Mesothelial cell of epicardium (in vitro differentiated cells): Measurements from ENCODE around the gene HBP1. TPM values are rescaled to one million over a fixed set of nuclear protein-coding genes. Genes with fewer than 3 reads are reported as not detected.
"Not testable (repeated sequence)": the region's sequence is repeated elsewhere in the genome, so short reads cannot be mapped to it uniquely, and the experiment has no call there.

Experiments used
- DNase-seq, 2 experiments: peaks; one replicate each; pipeline ENCODE4 v3.0.0; 2021; ENCODE audit warnings: low spot score in 2 of 2; ENCODE audit not compliant: unreplicated experiment in 2 of 2
- H3K27ac Mint-ChIP-seq: 2 replicates; pipeline ENCODE4 v1.8.0; 2021; ENCODE audit warnings: mixed read lengths
- H3K27me3 Mint-ChIP-seq: 2 replicates; pipeline ENCODE4 v1.8.0; 2021; ENCODE audit warnings: low read depth, mixed read lengths
- H3K36me3 Mint-ChIP-seq: 2 replicates; pipeline ENCODE4 v1.8.0; 2021; ENCODE audit warnings: mixed read lengths
- H3K4me1 Mint-ChIP-seq: 2 replicates; pipeline ENCODE4 v1.8.0; 2021; ENCODE audit warnings: mixed read lengths
- H3K4me3 Mint-ChIP-seq: 2 replicates; pipeline ENCODE4 v1.8.0; 2021; ENCODE audit warnings: mild to moderate bottlenecking, moderate library complexity, mixed read lengths
- H3K9me3 Mint-ChIP-seq: 2 replicates; pipeline ENCODE4 v1.8.0; 2021; ENCODE audit warnings: mixed read lengths
- total RNA-seq: library from RNA; stranded (reverse); gene quantifications from 3 replicates; pipeline ENCODE4 v1.2.1, GENCODE V29; 2021
- TF ChIP-seq, protein P1 (sequence below): fragments of 200-600 bp; sonication (generic); IDR thresholded peaks from one replicate; pipeline ENCODE4 v1.5.0; 2021; ENCODE audit warnings: antibody characterized with exemption; ENCODE audit not compliant: unreplicated experiment

The HBP1 gene
- total RNA-seq, 1 donor from 2014 or later, result 76.0 TPM

DNA sequence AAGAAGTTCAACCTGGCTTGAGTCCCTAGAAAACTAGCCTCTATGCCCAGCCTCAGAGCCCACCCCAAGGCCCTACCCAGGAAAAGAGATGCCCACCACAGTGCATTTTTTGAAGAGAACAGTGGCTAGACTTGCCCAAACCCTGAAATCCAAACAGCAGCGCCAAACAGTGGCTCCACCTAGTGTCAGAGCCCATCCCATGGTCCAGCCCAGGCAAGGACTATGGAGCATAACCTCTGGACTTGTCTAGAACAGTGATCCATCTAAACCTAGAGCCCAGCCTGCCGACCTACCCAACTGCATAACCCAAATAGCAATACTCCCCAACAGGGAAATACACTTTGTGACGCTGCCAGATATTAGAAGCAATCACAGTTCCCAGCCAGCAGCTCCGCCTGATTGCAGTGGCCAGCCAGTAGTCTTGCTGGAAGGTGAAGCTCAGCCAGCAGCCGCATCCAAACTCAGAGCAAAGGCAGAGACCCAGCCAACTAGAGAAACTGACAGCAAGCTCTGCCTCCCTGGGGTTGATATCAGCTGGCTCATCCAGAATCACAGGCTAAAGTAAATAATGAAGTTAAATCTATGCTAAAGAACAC lies 44.5 kb downstream of the HBP1 start:
- Mint-ChIP-seq H3K4me3 (no peak overlapping the region), H3K27me3 (no peaks in the 10 kb centered on the region), H3K36me3 (peaks cover 26% of the 10 kb centered on the region), H3K9me3 (peaks cover 13% of the 10 kb centered on the region), H3K27ac (no peak overlapping the region), H3K4me1 (peaks cover 2% of the 10 kb centered on the region)
- no peak for DNase-seq
- TF ChIP-seq, protein P1, sequence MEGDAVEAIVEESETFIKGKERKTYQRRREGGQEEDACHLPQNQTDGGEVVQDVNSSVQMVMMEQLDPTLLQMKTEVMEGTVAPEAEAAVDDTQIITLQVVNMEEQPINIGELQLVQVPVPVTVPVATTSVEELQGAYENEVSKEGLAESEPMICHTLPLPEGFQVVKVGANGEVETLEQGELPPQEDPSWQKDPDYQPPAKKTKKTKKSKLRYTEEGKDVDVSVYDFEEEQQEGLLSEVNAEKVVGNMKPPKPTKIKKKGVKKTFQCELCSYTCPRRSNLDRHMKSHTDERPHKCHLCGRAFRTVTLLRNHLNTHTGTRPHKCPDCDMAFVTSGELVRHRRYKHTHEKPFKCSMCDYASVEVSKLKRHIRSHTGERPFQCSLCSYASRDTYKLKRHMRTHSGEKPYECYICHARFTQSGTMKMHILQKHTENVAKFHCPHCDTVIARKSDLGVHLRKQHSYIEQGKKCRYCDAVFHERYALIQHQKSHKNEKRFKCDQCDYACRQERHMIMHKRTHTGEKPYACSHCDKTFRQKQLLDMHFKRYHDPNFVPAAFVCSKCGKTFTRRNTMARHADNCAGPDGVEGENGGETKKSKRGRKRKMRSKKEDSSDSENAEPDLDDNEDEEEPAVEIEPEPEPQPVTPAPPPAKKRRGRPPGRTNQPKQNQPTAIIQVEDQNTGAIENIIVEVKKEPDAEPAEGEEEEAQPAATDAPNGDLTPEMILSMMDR, result no peak

DNA sequence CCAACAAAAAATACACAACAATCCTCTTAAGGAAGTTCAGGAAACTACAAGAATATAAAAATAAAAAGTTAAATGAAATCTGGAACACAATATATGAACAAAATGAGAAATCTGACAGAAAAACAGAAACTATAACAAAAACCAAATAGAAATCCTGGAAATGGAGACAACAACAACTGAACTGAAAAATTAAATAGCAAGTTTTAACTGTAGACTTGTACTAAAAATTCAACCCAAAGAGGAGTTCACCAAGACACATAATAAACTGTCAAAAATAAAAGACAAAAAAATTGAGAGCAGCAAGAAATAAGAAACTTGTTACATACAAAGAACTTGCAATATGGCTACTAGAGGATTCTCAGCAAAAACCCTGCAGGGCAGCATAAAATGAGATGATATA lies 45.1 kb downstream of the HBP1 start:
- TF ChIP-seq, protein P1, result no peak
- no peak for DNase-seq
- Mint-ChIP-seq H3K27ac (no peak overlapping the region), H3K9me3 (peaks cover 17% of the 10 kb centered on the region), H3K36me3 (peaks cover 26% of the 10 kb centered on the region), H3K4me3 (no peak overlapping the region), H3K4me1 (peaks cover 2% of the 10 kb centered on the region), H3K27me3 (no peaks in the 10 kb centered on the region)

DNA sequence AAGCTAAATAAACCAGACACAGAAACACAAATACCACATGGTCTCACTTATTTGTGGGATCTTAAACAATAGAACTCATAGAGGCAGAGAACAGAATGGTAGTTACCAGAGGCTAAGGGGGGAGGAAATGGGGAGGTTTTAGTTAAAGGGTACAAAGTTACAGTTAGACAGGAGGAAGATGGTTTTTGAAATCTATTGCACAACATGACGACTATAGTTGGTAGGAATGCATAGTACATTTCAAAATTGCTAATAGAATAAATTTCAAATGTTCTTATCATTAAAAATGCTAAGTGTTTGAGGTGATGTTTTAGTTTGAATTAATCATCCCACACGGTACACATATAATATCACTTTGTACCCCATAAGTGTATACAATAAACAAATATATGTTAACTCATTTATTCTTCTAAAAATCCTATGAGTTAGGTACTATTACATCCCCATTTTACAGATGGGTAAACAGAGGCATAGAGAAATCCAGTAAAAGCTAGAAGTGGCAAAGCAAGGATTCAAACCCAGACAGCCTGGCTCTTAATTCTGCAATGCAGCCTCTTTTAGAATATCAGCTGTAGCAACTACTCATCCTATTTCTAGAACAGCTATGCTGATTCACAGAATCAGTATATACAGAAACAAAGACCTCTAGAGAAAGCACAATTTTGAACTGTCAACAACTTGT lies 50.9 kb downstream of the HBP1 start:
- Mint-ChIP-seq H3K27me3 (no peaks in the 10 kb centered on the region), H3K9me3 (peaks cover 13% of the 10 kb centered on the region), H3K36me3 (peaks cover 11% of the 10 kb centered on the region), H3K27ac (no peak overlapping the region), H3K4me1 (no peaks in the 10 kb centered on the region), H3K4me3 (no peak overlapping the region)
- no peak for DNase-seq
- TF ChIP-seq, protein P1, result no peak

DNA sequence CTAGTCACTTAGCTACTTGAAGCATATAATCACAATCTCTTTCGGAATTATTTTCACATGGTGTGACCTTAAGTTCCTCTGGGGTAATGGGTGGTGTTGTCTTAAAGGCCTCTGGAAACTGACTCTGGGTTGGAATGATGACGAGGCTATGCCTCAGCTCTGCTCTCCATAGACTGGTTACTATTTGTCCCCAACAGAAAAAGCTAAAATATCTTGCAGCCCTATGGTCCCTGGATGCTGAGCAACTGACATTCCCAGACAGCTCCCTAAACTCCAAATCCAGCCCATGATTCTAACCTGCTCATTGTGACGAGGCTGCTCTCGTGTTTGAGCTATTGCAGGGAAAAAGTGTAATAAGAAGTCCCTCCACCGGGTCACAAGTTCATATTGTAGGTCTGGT lies 51.6 kb downstream of the HBP1 start:
- peaks cover 8% of the 10 kb centered on the region for H3K36me3 Mint-ChIP-seq
- TF ChIP-seq, protein P1, result no peak
- no peak overlapping the region for H3K27ac Mint-ChIP-seq
- no peak for DNase-seq
- H3K4me3 Mint-ChIP-seq, result no peak overlapping the region
- H3K27me3 Mint-ChIP-seq, result no peaks in the 10 kb centered on the region
- H3K9me3 Mint-ChIP-seq, result peaks cover 8% of the 10 kb centered on the region
- H3K4me1 Mint-ChIP-seq, result no peaks in the 10 kb centered on the region

DNA sequence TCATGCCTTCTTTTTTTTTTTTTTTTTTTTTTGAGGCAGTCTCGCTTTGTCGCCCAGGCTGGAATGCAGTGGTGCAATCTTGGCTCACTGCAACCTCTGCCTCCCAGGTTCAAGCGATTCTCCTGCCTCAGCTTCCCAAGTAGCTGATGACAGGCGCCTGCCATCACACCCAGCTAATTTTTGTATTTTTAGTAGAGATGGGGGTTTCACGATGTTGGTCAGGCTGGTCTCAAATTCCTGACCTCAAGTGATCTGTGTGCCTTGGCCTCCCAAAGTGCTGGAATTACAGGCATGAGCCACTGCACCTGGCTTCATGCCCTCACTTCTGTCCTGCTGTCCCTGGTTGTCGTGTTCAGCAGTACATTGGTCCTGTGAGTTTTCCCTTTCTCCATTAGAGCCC lies 52.0 kb downstream of the HBP1 start:
- not testable (repeated sequence) for DNase-seq, H3K27ac Mint-ChIP-seq, H3K36me3 Mint-ChIP-seq, H3K4me1 Mint-ChIP-seq, H3K9me3 Mint-ChIP-seq, H3K27me3 Mint-ChIP-seq, H3K4me3 Mint-ChIP-seq

DNA sequence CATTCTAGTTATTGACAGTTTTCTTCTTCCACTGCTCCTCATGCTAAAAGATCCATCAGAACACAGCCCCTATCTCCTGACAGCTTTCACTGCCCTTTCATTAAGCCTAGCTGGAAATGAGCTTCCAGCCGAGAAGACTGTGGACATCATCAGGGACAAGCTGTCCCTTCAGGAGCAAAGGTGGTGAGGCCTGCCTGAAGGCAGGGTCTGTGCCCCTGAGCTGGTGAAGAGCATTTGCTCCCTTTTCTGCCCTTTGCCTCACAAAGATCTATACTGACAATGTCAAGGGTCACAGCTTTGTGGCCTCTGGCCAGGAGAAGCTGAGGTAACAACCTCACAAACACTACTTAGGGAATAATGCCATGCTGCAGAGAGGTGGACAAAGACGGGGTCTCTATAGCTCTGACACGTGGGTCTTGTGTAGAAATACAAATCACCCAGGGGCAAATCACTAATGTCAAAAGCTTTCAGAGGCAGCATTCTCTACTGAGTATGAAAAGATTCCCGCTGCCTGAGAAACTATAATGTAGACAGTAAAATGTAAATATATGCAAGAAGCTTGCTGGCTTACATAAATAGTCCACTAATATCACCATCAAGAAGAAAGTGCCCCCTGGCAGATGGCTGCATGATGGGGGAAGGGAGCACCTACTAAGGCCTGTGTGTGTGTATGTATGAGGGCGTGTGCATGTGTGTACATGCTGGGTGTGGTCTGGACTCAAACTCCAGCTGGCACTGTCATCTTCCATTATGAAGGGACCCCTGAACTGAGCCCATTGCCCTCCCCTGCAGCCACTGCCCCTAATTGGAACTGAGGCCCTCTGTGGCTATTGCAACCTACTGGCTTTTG lies 55.8 kb downstream of the HBP1 start:
- Mint-ChIP-seq H3K9me3 (no peaks in the 10 kb centered on the region), H3K27ac (no peak overlapping the region), H3K36me3 (peaks cover 12% of the 10 kb centered on the region), H3K4me3 (no peak overlapping the region), H3K27me3 (no peaks in the 10 kb centered on the region), H3K4me1 (no peaks in the 10 kb centered on the region)
- TF ChIP-seq, protein P1, result no peak
- DNase-seq, result no peak
